H9 (cell line): Measurements from ENCODE around the gene SH3PXD2B. TPM values are rescaled to one million over a fixed set of nuclear protein-coding genes. Genes with fewer than 3 reads are reported as not detected.

ENCODE experiments used
- DNase-seq: peaks from one replicate; pipeline ENCODE4 v3.0.0-alpha.2; 2017
- H2AFZ ChIP-seq: one replicate; pipeline ENCODE4 v1.6.1; 2013; ENCODE audit warnings: mild to moderate bottlenecking, low read length, control low read depth, moderate library complexity
- H2AK5ac ChIP-seq: 2 replicates; pipeline ENCODE4 v1.6.1; 2013; ENCODE audit warnings: low read length, control low read depth, mixed read lengths; ENCODE audit not compliant: insufficient read length
- H2BK120ac ChIP-seq: one replicate; pipeline ENCODE4 v1.6.1; 2013; ENCODE audit warnings: low read depth, mild to moderate bottlenecking, low read length, control low read depth, inconsistent platforms; ENCODE audit not compliant: poor library complexity, severe bottlenecking
- H2BK12ac ChIP-seq: 2 replicates; pipeline ENCODE4 v1.6.1; 2013; ENCODE audit warnings: low read length, control low read depth, mixed read lengths, low read depth; ENCODE audit not compliant: insufficient read length
- H2BK15ac ChIP-seq: 2 replicates; pipeline ENCODE4 v1.6.1; 2013; ENCODE audit warnings: low read depth, low read length, control low read depth
- H2BK20ac ChIP-seq: one replicate; pipeline ENCODE4 v1.6.1; 2013; ENCODE audit warnings: low read depth, mild to moderate bottlenecking, low read length, control low read depth, inconsistent platforms; ENCODE audit not compliant: poor library complexity, severe bottlenecking
- H2BK5ac ChIP-seq: 2 replicates; pipeline ENCODE4 v1.6.1; 2013; ENCODE audit warnings: low read length, control low read depth, mixed read lengths; ENCODE audit not compliant: insufficient read length
- H3K14ac ChIP-seq: 2 replicates; pipeline ENCODE4 v1.6.1; 2013; ENCODE audit warnings: low read length, control low read depth; ENCODE audit not compliant: insufficient read depth
- H3K18ac ChIP-seq: 2 replicates; pipeline ENCODE4 v1.6.1; 2013; ENCODE audit warnings: low read depth, mild to moderate bottlenecking, mixed read lengths, low read length, control low read depth; ENCODE audit not compliant: insufficient read length
- H3K23ac ChIP-seq: 2 replicates; pipeline ENCODE4 v1.6.1; 2013; ENCODE audit warnings: low read length, control low read depth, mixed read lengths, low read depth; ENCODE audit not compliant: insufficient read length
- H3K23me2 ChIP-seq: 2 replicates; pipeline ENCODE4 v1.6.1; 2013; ENCODE audit warnings: low read depth, mild to moderate bottlenecking, mixed read lengths, low read length, control low read depth; ENCODE audit not compliant: insufficient read length, poor library complexity, severe bottlenecking
- H3K27ac ChIP-seq: 2 replicates; pipeline ENCODE4 v1.5.1; 2013; ENCODE audit warnings: low read length, control low read depth, mixed read lengths, low read depth; ENCODE audit not compliant: insufficient read length
- H3K27me3 ChIP-seq: 2 replicates; pipeline ENCODE4 v1.6.1; 2013; ENCODE audit warnings: low read length, control low read depth, inconsistent platforms; ENCODE audit not compliant: insufficient read depth
- H3K4ac ChIP-seq: 2 replicates; pipeline ENCODE4 v1.6.1; 2013; ENCODE audit warnings: low read depth, mild to moderate bottlenecking, control low read depth, inconsistent platforms, low read length, moderate library complexity
- H3K4me1 ChIP-seq: 2 replicates; pipeline ENCODE4 v1.6.1; 2013; ENCODE audit warnings: low read length, control low read depth, inconsistent platforms; ENCODE audit not compliant: insufficient read depth
- H3K4me2 ChIP-seq: 2 replicates; pipeline ENCODE4 v1.6.1; 2013; ENCODE audit warnings: low read length, control low read depth, mixed read lengths; ENCODE audit not compliant: insufficient read length, insufficient read depth
- H3K56ac ChIP-seq: 2 replicates; pipeline ENCODE4 v1.6.1; 2013; ENCODE audit warnings: low read depth, mild to moderate bottlenecking, mixed read lengths, low read length, control low read depth; ENCODE audit not compliant: insufficient read length
- H3K79me1 ChIP-seq: 2 replicates; pipeline ENCODE4 v1.6.1; 2013; ENCODE audit warnings: low read depth, mild to moderate bottlenecking, moderate library complexity, low read length, control low read depth, inconsistent platforms; ENCODE audit not compliant: insufficient read depth, poor library complexity, severe bottlenecking
- H3K79me2 ChIP-seq: 2 replicates; pipeline ENCODE4 v1.6.1; 2013; ENCODE audit warnings: low read length, control low read depth, inconsistent platforms; ENCODE audit not compliant: insufficient read depth
- H3K9ac ChIP-seq: 2 replicates; pipeline ENCODE4 v1.6.1; 2013; ENCODE audit warnings: low read length, control low read depth, mixed read lengths; ENCODE audit not compliant: insufficient read length; ENCODE audit errors: extremely low read depth
- H3K9me3 ChIP-seq: one replicate; pipeline ENCODE4 v1.6.1; 2013; ENCODE audit warnings: low read depth, low read length, inconsistent platforms; ENCODE audit not compliant: control insufficient read depth
- H3T11ph ChIP-seq: one replicate; pipeline ENCODE4 v1.6.1; 2013; ENCODE audit warnings: mild to moderate bottlenecking, low read length, control low read depth, inconsistent platforms
- H4K20me1 ChIP-seq: one replicate; pipeline ENCODE4 v1.6.1; 2013; ENCODE audit not compliant: control insufficient read depth, insufficient read length, insufficient read depth
- H4K5ac ChIP-seq: 2 replicates; pipeline ENCODE4 v1.6.1; 2013; ENCODE audit warnings: low read depth, mild to moderate bottlenecking, mixed read lengths, low read length, control low read depth; ENCODE audit not compliant: insufficient read length
- H4K8ac ChIP-seq: replicated peaks from 2 replicates; pipeline ENCODE4 v1.6.1; 2013; ENCODE audit warnings: low read length, control low read depth, mixed read lengths, low read depth; ENCODE audit not compliant: insufficient read length
- H4K91ac ChIP-seq: 2 replicates; pipeline ENCODE4 v1.6.1; 2013; ENCODE audit warnings: low read depth, mild to moderate bottlenecking, moderate library complexity, mixed read lengths, low read length, control low read depth; ENCODE audit not compliant: insufficient read length
- H3K27ac Mint-ChIP-seq, 3 experiments: 2 replicates in 2 of 3; 3 replicates in 1 of 3; pipeline ENCODE4 v1.8.0; 2020 to 2021; ENCODE audit warnings: mixed read lengths in 3 of 3, mild to moderate bottlenecking in 1 of 3, moderate library complexity in 1 of 3
- H3K27me3 Mint-ChIP-seq: 2 replicates; pipeline ENCODE4 v1.8.0; 2021; ENCODE audit warnings: low read depth, mild to moderate bottlenecking, moderate library complexity, mixed read lengths
- H3K36me3 Mint-ChIP-seq, 3 experiments: 2 replicates in 2 of 3; 3 replicates in 1 of 3; pipeline ENCODE4 v1.8.0; 2020 to 2021; ENCODE audit warnings: low read depth in 3 of 3, mixed read lengths in 3 of 3; ENCODE audit not compliant: insufficient read depth in 1 of 3
- H3K4me1 Mint-ChIP-seq, 2 experiments: 2 replicates each; pipeline ENCODE4 v1.8.0; 2020; ENCODE audit warnings: mixed read lengths in 2 of 2
- H3K4me3 Mint-ChIP-seq, 2 experiments: 2 replicates in 1 of 2; 3 replicates in 1 of 2; pipeline ENCODE4 v1.8.0; 2020 to 2021; ENCODE audit warnings: mild to moderate bottlenecking in 2 of 2, mixed read lengths in 2 of 2, moderate library complexity in 1 of 2
- H3K9me3 Mint-ChIP-seq, 2 experiments: 2 replicates in 1 of 2; 3 replicates in 1 of 2; pipeline ENCODE4 v1.8.0; 2020; ENCODE audit warnings: mild to moderate bottlenecking in 2 of 2, mixed read lengths in 2 of 2, moderate library complexity in 1 of 2
- CTCF ChIP-seq: fragments of 200-600 bp; sonication (generic); conservative IDR thresholded peaks from 3 replicates; pipeline ENCODE4 v1.8.0; 2021; ENCODE audit warnings: antibody characterized with exemption, mild to moderate bottlenecking
- WGBS: extraction: QIAGEN DNeasy Blood & Tissue Kit; methylation state at CpG from one replicate; pipeline ENCODE4 v1.1.7; 2013; ENCODE audit warnings: missing lambda C conversion rate, low lambda C conversion rate, mixed read lengths; ENCODE audit not compliant: insufficient read length; ENCODE audit errors: extremely low coverage; 5-methylcytosine and 5-hydroxymethylcytosine counted together
- total RNA-seq: library from RNA; stranded (reverse); gene quantifications from 2 replicates; pipeline ENCODE4 v1.2.1, GENCODE V29; 2021

Gene SH3PXD2B
- total RNA-seq, 1 experiment from 2014 or later, result 49.0 TPM

GRCh38 chr5:172362755-172363154 is 91.6 kb downstream of the SH3PXD2B start:
- no peaks in the 10 kb centered on the region for H3K9me3 Mint-ChIP-seq

More at GRCh38 chr5:172362755-172363154, 91.6 kb downstream of the SH3PXD2B start:
- Histone ChIP-seq H3K4me2 (no peak overlapping the region), H2BK15ac (no peak overlapping the region), H3T11ph (no peak overlapping the region), H3K27me3 (no peaks in the 10 kb centered on the region), H3K4ac (no peak overlapping the region), H4K8ac (no peak overlapping the region), H2BK5ac (no peak overlapping the region), H3K9ac (no peak overlapping the region), H3K79me1 (no peaks in the 10 kb centered on the region), H4K5ac (no peak overlapping the region), H4K20me1 (no peaks in the 10 kb centered on the region), H3K79me2 (no peaks in the 10 kb centered on the region), H2AK5ac (no peak overlapping the region), H2BK12ac (no peak overlapping the region), H2AFZ (no peak overlapping the region), H2BK20ac (no peak overlapping the region), H3K18ac (no peak overlapping the region), H3K23me2 (no peaks in the 10 kb centered on the region), H2BK120ac (no peak overlapping the region), H3K27ac (no peak overlapping the region), H3K4me1 (no peaks in the 10 kb centered on the region), H3K23ac (no peak overlapping the region), H3K9me3 (no peaks in the 10 kb centered on the region), H4K91ac (no peak overlapping the region), H3K56ac (no peak overlapping the region), H3K14ac (no peak overlapping the region)
- no peak for TF ChIP-seq CTCF
- Mint-ChIP-seq H3K4me3 (no peak overlapping the region), H3K36me3 (peaks cover 28 to 63% (median 56%) of the 10 kb centered on the region in 3 experiments), H3K4me1 (peaks cover 0 to 7% of the 10 kb centered on the region in 2 experiments; a peak in 2 of 4 replicates), H3K27ac (no peak overlapping the region), H3K27me3 (no peaks in the 10 kb centered on the region)
- WGBS, result no CpG with 5 or more reads among the region's 4 CpGs
- no peak for DNase-seq
